Retinal pigment epithelial cell (primary cell): ENCODE measurements around the gene RANBP6.

Experiments
- DNase-seq: peaks from one replicate; pipeline ENCODE4 v3.0.0-alpha.2; 2010; ENCODE audit warnings: low read depth
- H3K4me3 ChIP-seq: 2 replicates; pipeline ENCODE4 v1.5.1; 2011; ENCODE audit warnings: mild to moderate bottlenecking, low read length, control low read depth, moderate library complexity
- CTCF ChIP-seq: conservative IDR thresholded peaks from 2 replicates; pipeline ENCODE4 v1.5.1; 2011; ENCODE audit warnings: low read depth, low read length, control low read depth, inconsistent platforms

Gene RANBP6

GRCh38 chr9:5978523-5978922 lies 36.9 kb downstream of the RANBP6 start:
- TF ChIP-seq CTCF = no peak
- no peak for DNase-seq
- H3K4me3 ChIP-seq = no peak overlapping the region

DNA sequence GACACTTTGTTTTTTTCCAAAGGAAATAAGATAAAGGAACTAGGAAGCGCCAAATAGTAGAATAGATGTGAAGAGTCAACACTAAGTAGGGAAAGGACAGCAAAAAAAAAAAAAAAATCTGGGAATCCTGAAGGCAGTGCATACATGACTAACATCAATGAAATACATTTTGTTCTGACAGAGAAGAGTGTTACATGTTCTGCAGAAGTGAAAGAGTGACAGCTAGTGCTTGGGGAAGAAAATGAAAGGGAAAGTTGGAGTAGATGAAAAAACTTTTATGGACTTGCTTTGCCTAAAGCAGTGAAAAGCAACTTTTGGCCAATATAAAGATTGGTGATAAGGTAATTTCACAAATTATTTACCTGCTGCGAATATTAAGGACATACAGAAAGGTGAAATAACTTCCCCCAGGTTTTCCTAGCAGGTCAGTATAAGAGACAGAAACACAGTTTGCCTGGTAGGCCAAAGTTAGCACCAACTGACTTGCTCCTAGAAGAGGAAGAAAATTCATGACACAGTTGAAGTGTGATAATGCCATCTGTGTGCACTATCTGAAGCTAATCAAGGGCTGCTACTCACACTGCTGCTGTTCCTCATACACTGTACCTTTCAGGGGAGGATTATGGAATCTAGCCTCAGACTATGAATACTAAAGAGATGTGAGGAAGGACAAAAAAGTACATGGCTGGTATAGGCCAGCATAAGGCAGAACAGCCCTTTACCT lies 38.6 kb downstream of the RANBP6 start:
- no peak for TF ChIP-seq CTCF
- H3K4me3 ChIP-seq = no peak overlapping the region
- no peak for DNase-seq

- TF ChIP-seq CTCF = no peak
- DNase-seq = peak; percentile 21
- H3K4me3 ChIP-seq = no peak overlapping the region
These were observed 43.7 kb downstream of the RANBP6 start for GRCh38 chr9:5971740-5972139.
